ENCODE data around the gene CSNK1G2. TPM values are rescaled to one million over a fixed set of nuclear protein-coding genes. Genes with fewer than 3 reads are reported as not detected.
"Not testable (repeated sequence)": the region's sequence is repeated elsewhere in the genome, so short reads cannot be mapped to it uniquely, and the experiment has no call there.

Gene CSNK1G2
- total RNA-seq, 2 experiments from 2014 or later = 51.9 to 57.5 TPM

- ATAC-seq = no peak
- Mint-ChIP-seq H3K4me1 (ENCODE audit: low read depth) (no peaks in the 10 kb centered on the region), H3K27ac (no peak overlapping the region), H3K27me3 (no peaks in the 10 kb centered on the region), H3K4me3 (no peak overlapping the region), H3K36me3 (ENCODE audit: low read depth) (peaks cover 21% of the 10 kb centered on the region), H3K9me3 (no peaks in the 10 kb centered on the region)
- intact Hi-C loops (cut with micrococcal nuclease) = no loop called here
- no peak for TF ChIP-seq CTCF (IDR thresholded peaks at IDR 0.05)
- POLR2A ChIA-PET = no interaction called here
- DNase-seq = no peak
- CTCF ChIA-PET = no interaction called here
Observed at GRCh38 chr19:1985588-1986356, 44.8 kb downstream of the CSNK1G2 start.

- CTCF ChIA-PET = no interaction called here
- peaks cover 17% of the 10 kb centered on the region for H3K36me3 Mint-ChIP-seq (ENCODE audit: low read depth)
Observed at GRCh38 chr19:1986357-1987162, 45.6 kb downstream of the CSNK1G2 start.

GRCh38 chr19:1987197-1988187, 46.5 kb downstream of the CSNK1G2 start:
- Mint-ChIP-seq H3K27ac (no peak overlapping the region), H3K9me3 (no peaks in the 10 kb centered on the region), H3K27me3 (no peaks in the 10 kb centered on the region), H3K4me3 (no peak overlapping the region), H3K4me1 (ENCODE audit: low read depth) (no peaks in the 10 kb centered on the region), H3K36me3 (ENCODE audit: low read depth) (peaks cover 11% of the 10 kb centered on the region)
- no peak for DNase-seq
- CTCF ChIA-PET = interaction anchor here (0.7 kb wide), 1 partner anchor 191 kb away, joined by 3 read pairs; no protein-coding TSS in a partner anchor
- ATAC-seq = no peak
- intact Hi-C loops (cut with micrococcal nuclease) = no loop called here
- TF ChIP-seq CTCF (IDR thresholded peaks at IDR 0.05) = no peak
- POLR2A ChIA-PET = no interaction called here

More at GRCh38 chr19:1986357-1987162, 45.6 kb downstream of the CSNK1G2 start:
- H3K9me3 Mint-ChIP-seq = no peaks in the 10 kb centered on the region
- no peaks in the 10 kb centered on the region for H3K27me3 Mint-ChIP-seq
- ATAC-seq (no peak), DNase-seq (no peak)
- no peak overlapping the region for H3K27ac Mint-ChIP-seq
- POLR2A ChIA-PET = no interaction called here
- no peaks in the 10 kb centered on the region for H3K4me1 Mint-ChIP-seq (ENCODE audit: low read depth)
- H3K4me3 Mint-ChIP-seq = no peak overlapping the region
- intact Hi-C loops (cut with micrococcal nuclease) = no loop called here
- no peak for TF ChIP-seq CTCF (IDR thresholded peaks at IDR 0.05)

GRCh38 chr19:1988464-1988863, 47.5 kb downstream of the CSNK1G2 start:
- H3K27me3 Mint-ChIP-seq, POLR2A ChIA-PET: not testable (repeated sequence)
- CTCF ChIA-PET = interaction anchor here (0.7 to 1.2 kb wide), 2 partner anchors 31 to 192 kb away, joined by 3 to 4 read pairs; no protein-coding TSS in a partner anchor

More at GRCh38 chr19:1988464-1988863, 47.5 kb downstream of the CSNK1G2 start:
- H3K9me3 Mint-ChIP-seq; H3K4me3 Mint-ChIP-seq; intact Hi-C loops (cut with micrococcal nuclease); H3K27ac Mint-ChIP-seq; H3K36me3 Mint-ChIP-seq (ENCODE audit: low read depth); H3K4me1 Mint-ChIP-seq (ENCODE audit: low read depth); ATAC-seq; DNase-seq: not testable (repeated sequence)
